Left lung (tissue), 10 donors: ENCODE measurements around the gene GRIFIN. TPM values are rescaled to one million over a fixed set of nuclear protein-coding genes. Genes with fewer than 3 reads are reported as not detected.

Source experiments
- ATAC-seq: fragments of 200-7000 bp; cut with Tn5 transposase; one replicate; pipeline ENCODE4 v1.9.1; 2020; ENCODE audit warnings: moderate library complexity
- DNase-seq, 4 donors: peaks; one replicate each; pipeline ENCODE4 v3.0.0-alpha.2; 2013 to 2020
- H3K27ac ChIP-seq, 2 donors: fragments of 200-600 bp; sonication (generic) in 1 of 2; one replicate each; pipeline versions ENCODE4 v1.5.0 to v1.8.0; 2020 to 2021
- H3K27me3 ChIP-seq, 2 donors: fragments of 200-600 bp; sonication (generic) in 1 of 2; one replicate each; pipeline versions ENCODE4 v1.5.0 to v1.8.0; 2020 to 2021
- H3K36me3 ChIP-seq, 2 donors: fragments of 200-600 bp; sonication (generic) in 1 of 2; one replicate each; pipeline versions ENCODE4 v1.5.0 to v1.8.0; 2020 to 2021
- H3K4me1 ChIP-seq, 2 donors: fragments of 200-600 bp; one replicate each; pipeline ENCODE4 v1.8.0; 2021
- H3K4me3 ChIP-seq, 2 donors: fragments of 200-600 bp; sonication (generic) in 1 of 2; one replicate each; pipeline versions ENCODE4 v1.5.0 to v1.8.0; 2020 to 2021; ENCODE audit warnings: mild to moderate bottlenecking in 1 of 2
- H3K9me3 ChIP-seq, 2 donors: fragments of 200-600 bp; sonication (generic) in 1 of 2; one replicate each; pipeline versions ENCODE4 v1.5.0 to v1.8.0; 2020 to 2021
- CTCF ChIP-seq, 2 donors: fragments of 200-600 bp; sonication (generic) in 1 of 2; IDR thresholded peaks; one replicate each; pipeline versions ENCODE4 v1.5.0 to v1.8.0; 2021; ENCODE audit warnings: antibody characterized with exemption in 2 of 2
- intact Hi-C, 2 donors: fragments of 100-400 bp; cut with DNase I; formaldehyde crosslinking; loops; one replicate each; pipeline versions ENCODE4 v1.11.2 to v1.14.2; 2022
- polyA plus RNA-seq, 6 donors: library from polyadenylated mRNA; unstranded; fragments of 120-200 nt; gene quantifications; one replicate each; pipeline ENCODE4 v1.2.1, GENCODE V29; 2013; ENCODE audit not compliant: insufficient read length in 6 of 6
- total RNA-seq, 2 donors: library from RNA; stranded (reverse); fragmentation: NEBNext Ultra II Directional; extraction: Animal tissue kit (Norgen Biotek cat#: 25700); gene quantifications; one replicate each; pipeline ENCODE4 v1.2.1, GENCODE V29; 2021
- donor health status: DM: no; HTN: yes; CAD: no.
- donor health status: DM: no; HTN: no; CAD: no.

The GRIFIN gene
- total and polyA plus RNA-seq, 8 donors: 0.22 to 0.31 (median 0.26) TPM; not detected in 5

GRCh38 chr7:2425749-2426148 lies 50.4 kb downstream of the GRIFIN start:
- Histone ChIP-seq H3K4me3 (no peak overlapping the region), H3K9me3 (peaks cover 0 to 3% of the 10 kb centered on the region in 2 donors), H3K36me3 (peaks cover 0 to 4% of the 10 kb centered on the region in 2 donors), H3K4me1 (no peaks in the 10 kb centered on the region), H3K27ac (no peak overlapping the region), H3K27me3 (no peaks in the 10 kb centered on the region)
- peak in 1 of 4 donors; percentile 45 for DNase-seq
- intact Hi-C loops: no loop called here
- no peak for TF ChIP-seq CTCF (IDR thresholded peaks at IDR 0.05)
- ATAC-seq: no peak

Other genes with a start within 250 kb of the GRIFIN start
- 10 to 100 TPM; 50.9 to 58.8 TPM for gene MAD1L1, start 243.5 kb downstream of the GRIFIN start, total RNA-seq
- gene MAD1L1, start 243.5 kb downstream of the GRIFIN start, polyA plus RNA-seq: 10 to 100 TPM; 21.4 to 23.8 (median 22.1) TPM
- 10 to 100 TPM; 23.0 to 25.7 TPM for gene MRM2, start 234.2 kb downstream of the GRIFIN start, total RNA-seq
- gene MRM2, start 234.2 kb downstream of the GRIFIN start, polyA plus RNA-seq: 10 to 100 TPM; 27.2 to 36.6 (median 32.3) TPM
- gene NUDT1, start 234.2 kb downstream of the GRIFIN start, total RNA-seq: 10 to 100 TPM; 13.1 to 15.1 TPM
- gene NUDT1, start 234.2 kb downstream of the GRIFIN start, polyA plus RNA-seq: 10 to 100 TPM; 16.6 to 26.3 (median 20.8) TPM
- 10 to 100 TPM; 48.2 to 60.5 TPM for gene SNX8, start 162.0 kb downstream of the GRIFIN start, total RNA-seq
- 10 to 100 TPM; 17.0 to 29.8 (median 24.1) TPM for gene SNX8, start 162.0 kb downstream of the GRIFIN start, polyA plus RNA-seq
- 100 to 1,000 TPM in 1 of 2 donors, 10 to 100 TPM in 1; 91.4 to 131 TPM for gene EIF3B, start 121.6 kb downstream of the GRIFIN start, total RNA-seq
- 100 to 1,000 TPM; 142 to 168 (median 159) TPM for gene EIF3B, start 121.6 kb downstream of the GRIFIN start, polyA plus RNA-seq
- 10 to 100 TPM; 19.2 to 27.1 TPM for gene CHST12, start 72.8 kb downstream of the GRIFIN start, total RNA-seq
- 10 to 100 TPM; 11.7 to 18.4 (median 13.2) TPM for gene CHST12, start 72.8 kb downstream of the GRIFIN start, polyA plus RNA-seq
- 10 to 100 TPM; 38.0 to 59.2 TPM for gene LFNG, start 43.4 kb upstream of the GRIFIN start, total RNA-seq
- 10 to 100 TPM in 3 of 6 donors, 1 to 10 TPM in 3; 5.2 to 12.5 (median 9.9) TPM for gene LFNG, start 43.4 kb upstream of the GRIFIN start, polyA plus RNA-seq
- gene BRAT1, start 79.1 kb upstream of the GRIFIN start, total RNA-seq: 10 to 100 TPM; 22.5 to 24.7 TPM
- gene BRAT1, start 79.1 kb upstream of the GRIFIN start, polyA plus RNA-seq: 10 to 100 TPM; 26.2 to 41.4 (median 29.2) TPM
- gene IQCE, start 82.6 kb upstream of the GRIFIN start, total RNA-seq: 10 to 100 TPM; 19.0 to 19.3 TPM
- 10 to 100 TPM; 14.7 to 25.1 (median 18.3) TPM for gene IQCE, start 82.6 kb upstream of the GRIFIN start, polyA plus RNA-seq
- 100 to 1,000 TPM in 1 of 2 donors, 10 to 100 TPM in 1; 82.9 to 105 TPM for gene TTYH3, start 155.6 kb upstream of the GRIFIN start, total RNA-seq
- gene TTYH3, start 155.6 kb upstream of the GRIFIN start, polyA plus RNA-seq: 100 to 1,000 TPM in 4 of 6 donors, 10 to 100 TPM in 2; 93.1 to 153 (median 120) TPM
- gene AMZ1, start 211.8 kb upstream of the GRIFIN start, total RNA-seq: 1 to 10 TPM in 1 of 2 donors, under 1 TPM in 1; 0.13 to 1.3 TPM
- 1 to 10 TPM in 1 of 6 donors, under 1 TPM in 5; 0.50 to 1.7 (median 0.71) TPM for gene AMZ1, start 211.8 kb upstream of the GRIFIN start, polyA plus RNA-seq